Peyer's patch (tissue), 4 donors: ENCODE results near the gene TXNDC15. TPM values are rescaled to one million over a fixed set of nuclear protein-coding genes. Genes with fewer than 3 reads are reported as not detected.

Experiments used
- DNase-seq, 3 donors: peaks; one replicate each; pipeline ENCODE4 v3.0.0-alpha.2; 2017 to 2019
- H3K27ac ChIP-seq, 4 donors: fragments of 200-600 bp; sonication (generic); one replicate each; pipeline ENCODE4 v1.5.1; 2016 to 2019
- H3K27me3 ChIP-seq, 2 donors: fragments of 200-600 bp; sonication (generic); one replicate each; pipeline ENCODE4 v1.5.1; 2019
- H3K36me3 ChIP-seq, 3 donors: fragments of 200-600 bp; sonication (generic); one replicate each; pipeline ENCODE4 v1.5.1; 2016 to 2019
- H3K4me1 ChIP-seq, 4 donors: fragments of 200-600 bp; sonication (generic); one replicate each; pipeline ENCODE4 v1.5.1; 2016 to 2019
- H3K4me3 ChIP-seq, 4 donors: fragments of 200-600 bp; sonication (generic); 1 replicate in 3 of 4; 2 replicates in 1 of 4; pipeline ENCODE4 v1.5.1; 2016 to 2019; ENCODE audit warnings: mild to moderate bottlenecking in 1 of 4
- H3K9me3 ChIP-seq, 4 donors: fragments of 200-600 bp; sonication (generic); one replicate each; pipeline ENCODE4 v1.5.1; 2016 to 2019; ENCODE audit warnings: mild to moderate bottlenecking in 1 of 4
- POLR2A ChIP-seq, 2 donors: fragments of 450-650 bp; IDR thresholded peaks; one replicate each; pipeline ENCODE4 v1.5.1; 2017; ENCODE audit warnings: antibody characterized with exemption in 2 of 2, mild to moderate bottlenecking in 2 of 2, moderate library complexity in 2 of 2
- total RNA-seq, 4 donors: library from RNA; depleted of rRNA; stranded (reverse); fragments of >200 nt; gene quantifications; one replicate each; pipeline ENCODE4 v1.1.0, GENCODE V29; 2016
- TF ChIP-seq, protein P1 (sequence below), 6 experiments: fragments of 450-650 bp in 4 of 6; fragments of 200-600 bp in 2 of 6; sonication (generic) in 1 of 6; IDR thresholded peaks; one replicate each; pipeline ENCODE4 v1.5.1; 2017 to 2019; ENCODE audit warnings: antibody characterized with exemption in 6 of 6, mild to moderate bottlenecking in 3 of 6, moderate library complexity in 1 of 6

Gene TXNDC15
- total RNA-seq, 4 donors from 2014 or later: 34.3 to 81.7 (median 39.9) TPM

- Histone ChIP-seq H3K9me3 (no peaks in the 10 kb centered on the region), H3K36me3 (peaks cover 0 to 34% (median 0%) of the 10 kb centered on the region in 3 donors), H3K4me1 (no peaks in the 10 kb centered on the region), H3K27me3 (no peaks in the 10 kb centered on the region), H3K4me3 (no peak overlapping the region), H3K27ac (no peak overlapping the region)
- no peak for DNase-seq
- TF ChIP-seq, protein P1, sequence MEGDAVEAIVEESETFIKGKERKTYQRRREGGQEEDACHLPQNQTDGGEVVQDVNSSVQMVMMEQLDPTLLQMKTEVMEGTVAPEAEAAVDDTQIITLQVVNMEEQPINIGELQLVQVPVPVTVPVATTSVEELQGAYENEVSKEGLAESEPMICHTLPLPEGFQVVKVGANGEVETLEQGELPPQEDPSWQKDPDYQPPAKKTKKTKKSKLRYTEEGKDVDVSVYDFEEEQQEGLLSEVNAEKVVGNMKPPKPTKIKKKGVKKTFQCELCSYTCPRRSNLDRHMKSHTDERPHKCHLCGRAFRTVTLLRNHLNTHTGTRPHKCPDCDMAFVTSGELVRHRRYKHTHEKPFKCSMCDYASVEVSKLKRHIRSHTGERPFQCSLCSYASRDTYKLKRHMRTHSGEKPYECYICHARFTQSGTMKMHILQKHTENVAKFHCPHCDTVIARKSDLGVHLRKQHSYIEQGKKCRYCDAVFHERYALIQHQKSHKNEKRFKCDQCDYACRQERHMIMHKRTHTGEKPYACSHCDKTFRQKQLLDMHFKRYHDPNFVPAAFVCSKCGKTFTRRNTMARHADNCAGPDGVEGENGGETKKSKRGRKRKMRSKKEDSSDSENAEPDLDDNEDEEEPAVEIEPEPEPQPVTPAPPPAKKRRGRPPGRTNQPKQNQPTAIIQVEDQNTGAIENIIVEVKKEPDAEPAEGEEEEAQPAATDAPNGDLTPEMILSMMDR (IDR thresholded peaks at IDR 0.05): no peak
- TF ChIP-seq POLR2A (IDR thresholded peaks at IDR 0.05): no peak
Measured at GRCh38 chr5:134887593-134888159, 13.5 kb downstream of the TXNDC15 start.

DNA sequence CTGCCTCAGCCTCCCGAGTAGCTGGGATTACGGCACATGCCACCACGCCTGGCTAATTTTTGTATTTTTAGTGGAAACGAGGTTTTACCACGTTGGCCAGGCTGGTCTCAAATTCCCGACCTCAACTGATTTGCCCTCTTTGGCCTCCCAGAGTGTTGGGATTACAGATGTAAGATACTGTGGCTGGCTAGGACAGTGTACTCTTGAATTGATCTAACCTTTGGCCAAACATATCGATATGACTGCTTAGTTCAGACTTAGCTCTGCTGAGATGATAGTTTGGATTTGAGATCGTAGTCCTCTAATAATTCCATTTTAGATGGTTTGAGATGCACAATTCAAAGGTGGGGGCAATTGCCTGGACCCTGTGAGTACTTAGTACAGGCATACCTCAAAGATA lies 15.2 kb downstream of the TXNDC15 start:
- TF ChIP-seq, protein P1 (IDR thresholded peaks at IDR 0.05): no peak
- no peak for TF ChIP-seq POLR2A (IDR thresholded peaks at IDR 0.05)
- H3K4me1 ChIP-seq: no peaks in the 10 kb centered on the region
- H3K4me3 ChIP-seq: no peak overlapping the region
- no peaks in the 10 kb centered on the region for H3K9me3 ChIP-seq
- H3K27ac ChIP-seq: no peak overlapping the region
- peaks cover 0 to 45% (median 0%) of the 10 kb centered on the region in 3 donors for H3K36me3 ChIP-seq
- DNase-seq: no peak
- H3K27me3 ChIP-seq: no peaks in the 10 kb centered on the region

DNA sequence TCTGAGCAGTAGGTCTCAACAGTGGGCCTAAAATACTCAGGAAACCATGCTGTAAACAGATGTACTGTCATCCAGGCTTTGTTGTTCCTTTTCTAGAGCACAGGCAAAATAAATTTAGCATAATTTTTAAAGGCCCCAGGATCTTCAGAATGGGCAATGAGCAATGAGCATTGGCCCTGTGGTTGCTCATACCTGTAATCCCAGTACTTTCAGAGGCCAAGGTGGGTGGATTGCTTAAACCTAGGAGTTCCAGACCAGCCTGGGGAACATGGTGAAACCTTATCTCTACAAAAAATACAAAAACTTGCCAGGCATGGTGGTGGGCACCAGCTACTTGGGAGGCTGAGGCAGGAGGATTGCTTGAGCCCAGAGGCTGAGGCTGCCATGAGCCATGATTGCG lies 17.3 kb downstream of the TXNDC15 start:
- no peaks in the 10 kb centered on the region for H3K27me3 ChIP-seq
- no peaks in the 10 kb centered on the region for H3K9me3 ChIP-seq
- H3K4me1 ChIP-seq: no peaks in the 10 kb centered on the region
- DNase-seq: no peak
- H3K4me3 ChIP-seq: no peak overlapping the region
- H3K27ac ChIP-seq: no peak overlapping the region
- no peak for TF ChIP-seq POLR2A (IDR thresholded peaks at IDR 0.05)
- TF ChIP-seq, protein P1 (IDR thresholded peaks at IDR 0.05): no peak
- peaks cover 0 to 51% (median 0%) of the 10 kb centered on the region in 3 donors for H3K36me3 ChIP-seq

GRCh38 chr5:134892282-134892681 lies 18.1 kb downstream of the TXNDC15 start:
- Histone ChIP-seq H3K36me3 (peaks cover 0 to 56% (median 0%) of the 10 kb centered on the region in 3 donors), H3K27ac (no peak overlapping the region)
- TF ChIP-seq, protein P1 (IDR thresholded peaks at IDR 0.05): no peak
- no peak for TF ChIP-seq POLR2A (IDR thresholded peaks at IDR 0.05)

GRCh38 chr5:134892926-134893325 lies 18.8 kb downstream of the TXNDC15 start:
- no peak overlapping the region for H3K4me3 ChIP-seq
- H3K27ac ChIP-seq: no peak overlapping the region
- no peaks in the 10 kb centered on the region for H3K9me3 ChIP-seq
- peaks cover 0 to 59% (median 0%) of the 10 kb centered on the region in 3 donors for H3K36me3 ChIP-seq
- H3K4me1 ChIP-seq: no peaks in the 10 kb centered on the region
- no peaks in the 10 kb centered on the region for H3K27me3 ChIP-seq
- TF ChIP-seq, protein P1 (IDR thresholded peaks at IDR 0.05): no peak
- no peak for TF ChIP-seq POLR2A (IDR thresholded peaks at IDR 0.05)
- no peak for DNase-seq

More at GRCh38 chr5:134892282-134892681, 18.1 kb downstream of the TXNDC15 start:
- no peaks in the 10 kb centered on the region for H3K4me1 ChIP-seq
- H3K27me3 ChIP-seq: no peaks in the 10 kb centered on the region
- DNase-seq: no peak
- no peak overlapping the region for H3K4me3 ChIP-seq
- H3K9me3 ChIP-seq: no peaks in the 10 kb centered on the region
